SK-N-SH treated with all-trans-retinoic acid at 6 μM for 48 hours (cell line): ENCODE data around the gene C8G.

ENCODE experiments used
- ATAC-seq: fragments of 200-7000 bp; cut with Tn5 transposase; 3 replicates; pipeline ENCODE4 v1.9.1; 2020; ENCODE audit warnings: mild to moderate bottlenecking, moderate library complexity
- BACH2 ChIP-seq: fragments of 250-450 bp; sonication (Bioruptor Pico); IDR thresholded peaks from 2 replicates; pipeline ENCODE4 v1.9.0; 2021; ENCODE audit warnings: mild to moderate bottlenecking, borderline replicate concordance
- CREB5 ChIP-seq: fragments of 250-450 bp; sonication (Bioruptor Pico); IDR thresholded peaks from 2 replicates; pipeline ENCODE4 v1.5.1; 2020; ENCODE audit warnings: low read depth, mild to moderate bottlenecking, moderate library complexity
- CSDC2 ChIP-seq: fragments of 250-450 bp; sonication (Bioruptor Pico); IDR thresholded peaks from 2 replicates; pipeline ENCODE4 v1.5.0; 2020; ENCODE audit warnings: mild to moderate bottlenecking, moderate library complexity
- CSRNP3 ChIP-seq: fragments of 250-450 bp; sonication (Bioruptor Pico); IDR thresholded peaks from 2 replicates; pipeline ENCODE4 v1.5.1; 2021; ENCODE audit warnings: mild to moderate bottlenecking, moderate library complexity
- ESRRG ChIP-seq: fragments of 250-450 bp; sonication (Bioruptor Pico); IDR thresholded peaks from 2 replicates; pipeline ENCODE4 v1.6.1; 2021; ENCODE audit warnings: mild to moderate bottlenecking
- GLIS3 ChIP-seq: fragments of 250-450 bp; sonication (Bioruptor Pico); IDR thresholded peaks from 2 replicates; pipeline ENCODE4 v1.5.0; 2020; ENCODE audit warnings: mild to moderate bottlenecking, moderate library complexity
- ISL1 ChIP-seq: fragments of 250-450 bp; sonication (Bioruptor Pico); IDR thresholded peaks from 2 replicates; pipeline ENCODE4 v2.1.2; 2022; ENCODE audit warnings: mild to moderate bottlenecking, moderate library complexity
- OSR1 ChIP-seq: fragments of 250-450 bp; sonication (Bioruptor Pico); IDR thresholded peaks from 2 replicates; pipeline ENCODE4 v1.8.0; 2022; ENCODE audit warnings: moderate library complexity, mild to moderate bottlenecking, inconsistent platforms
- PATZ1 ChIP-seq: fragments of 250-450 bp; sonication (Bioruptor Pico); IDR thresholded peaks from 2 replicates; pipeline ENCODE4 v1.8.0; 2020; ENCODE audit warnings: mild to moderate bottlenecking, moderate library complexity, borderline replicate concordance
- POU6F1 ChIP-seq: fragments of 250-450 bp; sonication (Bioruptor Pico); IDR thresholded peaks from 2 replicates; pipeline ENCODE4 v1.8.0; 2021; ENCODE audit warnings: low read depth, mild to moderate bottlenecking, moderate library complexity, borderline replicate concordance
- PPARA ChIP-seq: fragments of 250-450 bp; sonication (Bioruptor Pico); IDR thresholded peaks from 2 replicates; pipeline ENCODE4 v1.5.0; 2020; ENCODE audit warnings: mild to moderate bottlenecking, borderline replicate concordance
- RARB ChIP-seq: fragments of 250-450 bp; sonication (Bioruptor Pico); IDR thresholded peaks from 2 replicates; pipeline ENCODE4 v1.8.0; 2021; ENCODE audit warnings: mild to moderate bottlenecking, moderate library complexity
- SNAI2 ChIP-seq: fragments of 250-450 bp; sonication (Bioruptor Pico); IDR thresholded peaks from 2 replicates; pipeline ENCODE4 v1.5.0; 2020; ENCODE audit warnings: mild to moderate bottlenecking, moderate library complexity
- TCF4 ChIP-seq: fragments of 250-450 bp; sonication (Bioruptor Pico); IDR thresholded peaks from 2 replicates; pipeline ENCODE4 v1.8.0; 2021; ENCODE audit warnings: mild to moderate bottlenecking, moderate library complexity, borderline replicate concordance
- TOX ChIP-seq: fragments of 250-450 bp; sonication (Bioruptor Pico); IDR thresholded peaks from 2 replicates; pipeline ENCODE4 v1.8.0; 2021; ENCODE audit warnings: mild to moderate bottlenecking, moderate library complexity, borderline replicate concordance
- TSHZ2 ChIP-seq: fragments of 250-450 bp; sonication (Bioruptor Pico); IDR thresholded peaks from 2 replicates; pipeline ENCODE4 v1.5.0; 2020; ENCODE audit warnings: mild to moderate bottlenecking, moderate library complexity
- ZFP3 ChIP-seq: fragments of 250-450 bp; sonication (Bioruptor Pico); IDR thresholded peaks from 2 replicates; pipeline ENCODE4 v1.5.0; 2020; ENCODE audit warnings: mild to moderate bottlenecking, moderate library complexity
- ZFP30 ChIP-seq: fragments of 450-650 bp; formaldehyde crosslinking; IDR thresholded peaks from 2 replicates; pipeline ENCODE4 v1.5.0; 2022; ENCODE audit warnings: mild to moderate bottlenecking, moderate library complexity
- ZNF565 ChIP-seq: fragments of 450-650 bp; formaldehyde crosslinking; conservative IDR thresholded peaks from 2 replicates; pipeline ENCODE4 v1.5.0; 2020; ENCODE audit warnings: low read depth, mild to moderate bottlenecking, moderate library complexity
- ZNF70 ChIP-seq: fragments of 450-650 bp; formaldehyde crosslinking; IDR thresholded peaks from 2 replicates; pipeline ENCODE4 v1.5.0; 2020; ENCODE audit warnings: mild to moderate bottlenecking, moderate library complexity
- ZNF8 ChIP-seq: fragments of 450-650 bp; formaldehyde crosslinking; IDR thresholded peaks from 2 replicates; pipeline ENCODE4 v1.5.0; 2020; ENCODE audit warnings: mild to moderate bottlenecking, moderate library complexity

Gene C8G

DNA sequence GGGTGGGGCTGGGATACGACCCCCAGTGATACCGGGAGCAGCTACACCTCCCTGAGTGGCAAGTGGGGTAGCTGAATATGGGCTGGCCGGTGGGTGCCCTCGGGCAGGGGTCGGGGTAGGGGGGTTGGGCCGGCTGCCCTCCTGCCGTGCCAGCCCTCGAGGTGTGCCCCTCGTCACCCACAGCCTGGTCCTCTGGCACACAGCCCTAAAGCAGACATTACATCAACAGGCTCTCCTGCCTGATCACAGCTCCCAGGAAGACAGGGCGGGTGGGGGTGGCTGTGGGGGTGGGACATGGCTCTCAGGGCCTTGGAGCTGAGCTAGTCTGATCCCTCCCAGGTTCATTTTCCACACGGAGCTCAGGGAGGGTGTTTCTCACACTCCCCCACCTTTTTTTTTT lies 23.7 kb upstream of the C8G start (continued):
- no peak for TF ChIP-seq CREB5 (CRISPR knock-in tag)
- TF ChIP-seq, all 23 proteins: peak for 0

GRCh38 chr9:136921718-136922117 lies 23.3 kb upstream of the C8G start:
- no peak for ATAC-seq
- TF ChIP-seq POU6F1 (CRISPR knock-in tag) (no peak), CSDC2 (CRISPR knock-in tag) (no peak), ZFP3 (CRISPR knock-in tag) (no peak), SNAI2 (CRISPR knock-in tag) (no peak), RARB (CRISPR knock-in tag) (no peak), ZNF565 (no peak), TSHZ2 (CRISPR knock-in tag) (no peak)

GRCh38 chr9:136922540-136922939 lies 22.5 kb upstream of the C8G start:
- ATAC-seq: no peak
- TF ChIP-seq TOX (no peak), TSHZ2 (CRISPR knock-in tag) (no peak), ZNF70 (CRISPR knock-in tag) (no peak), OSR1 (CRISPR knock-in tag) (no peak), RARB (CRISPR knock-in tag) (no peak), CSRNP3 (CRISPR knock-in tag) (no peak), ZFP30 (CRISPR knock-in tag) (no peak), POU6F1 (CRISPR knock-in tag) (no peak), ZFP3 (CRISPR knock-in tag) (no peak), BACH2 (no peak), PPARA (CRISPR knock-in tag) (no peak), TCF4 (CRISPR knock-in tag) (no peak), GLIS3 (CRISPR knock-in tag) (no peak), ZNF565 (no peak), SNAI2 (CRISPR knock-in tag) (no peak), PATZ1 (no peak), ESRRG (CRISPR knock-in tag) (no peak), ZNF8 (no peak), ISL1 (CRISPR knock-in tag) (no peak), CSDC2 (CRISPR knock-in tag) (no peak)
